Measurements from ENCODE around the gene TRPT1.
"Not testable (repeated sequence)": the region's sequence is repeated elsewhere in the genome, so short reads cannot be mapped to it uniquely, and the experiment has no call there.

TRPT1 gene

GRCh38 chr11:64258356-64258755 lies 32.4 kb upstream of the TRPT1 start:
- no peak for DNase-seq (ENCODE audit: low spot score)

DNA sequence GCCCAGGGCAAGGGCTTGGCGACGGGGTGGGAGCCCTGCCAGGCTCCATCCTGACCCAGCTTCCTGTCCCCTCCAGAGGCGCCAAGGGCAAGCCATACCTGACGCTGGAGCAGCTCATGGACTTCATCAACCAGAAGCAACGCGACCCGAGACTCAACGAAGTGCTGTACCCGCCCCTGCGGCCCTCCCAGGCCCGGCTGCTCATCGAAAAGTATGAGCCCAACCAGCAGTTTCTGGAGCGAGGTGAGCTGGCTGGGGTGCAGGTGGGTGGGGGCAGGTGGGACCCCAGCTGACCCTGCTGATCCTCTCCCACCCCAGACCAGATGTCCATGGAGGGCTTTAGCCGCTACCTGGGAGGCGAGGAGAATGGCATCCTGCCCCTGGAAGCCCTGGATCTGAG lies 30.3 kb upstream of the TRPT1 start:
- no peak for DNase-seq (ENCODE audit: low spot score)

DNA sequence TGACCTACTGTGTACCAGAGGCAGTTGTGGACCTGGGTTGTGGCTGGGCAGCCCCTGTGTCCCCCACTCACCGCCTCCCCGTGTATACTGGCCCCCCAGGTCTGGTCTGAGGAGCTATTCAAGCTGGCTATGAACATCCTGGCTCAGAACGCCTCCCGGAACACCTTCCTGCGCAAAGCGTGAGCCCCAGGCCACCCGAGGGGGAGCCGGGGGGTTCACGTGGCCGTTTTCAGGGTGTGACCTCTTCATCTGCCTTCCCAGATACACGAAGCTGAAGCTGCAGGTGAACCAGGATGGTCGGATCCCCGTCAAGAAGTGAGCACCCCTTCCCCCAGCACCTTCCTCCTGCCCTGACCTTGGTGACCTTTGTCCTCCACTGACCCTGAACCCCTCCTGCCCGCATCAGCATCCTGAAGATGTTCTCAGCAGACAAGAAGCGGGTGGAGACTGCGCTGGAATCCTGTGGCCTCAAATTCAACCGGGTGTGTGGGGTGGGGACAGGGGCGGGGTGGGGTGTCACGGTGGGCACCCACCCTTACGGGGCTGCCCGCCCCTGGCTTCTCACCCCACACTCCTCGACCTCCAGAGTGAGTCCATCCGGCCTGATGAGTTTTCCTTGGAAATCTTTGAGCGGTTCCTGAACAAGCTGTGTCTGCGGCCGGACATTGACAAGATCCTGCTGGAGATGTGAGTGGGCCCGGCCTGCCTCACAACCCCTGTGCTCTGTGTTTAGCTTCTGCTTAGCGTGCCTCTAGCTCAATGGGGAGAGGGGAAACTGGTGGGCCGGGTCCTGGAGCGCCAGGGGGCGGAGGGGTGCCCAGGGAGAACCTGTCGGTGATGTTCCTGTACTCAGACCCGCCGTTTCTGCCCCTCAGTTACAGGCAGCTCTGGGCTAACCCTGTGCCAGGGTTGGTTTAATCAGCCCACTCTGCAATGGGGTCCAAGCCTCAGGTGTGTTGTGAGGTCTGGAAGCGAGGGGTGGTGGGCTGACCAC lies 29.4 kb upstream of the TRPT1 start:
- DNase-seq (ENCODE audit: low spot score), result no peak

DNA sequence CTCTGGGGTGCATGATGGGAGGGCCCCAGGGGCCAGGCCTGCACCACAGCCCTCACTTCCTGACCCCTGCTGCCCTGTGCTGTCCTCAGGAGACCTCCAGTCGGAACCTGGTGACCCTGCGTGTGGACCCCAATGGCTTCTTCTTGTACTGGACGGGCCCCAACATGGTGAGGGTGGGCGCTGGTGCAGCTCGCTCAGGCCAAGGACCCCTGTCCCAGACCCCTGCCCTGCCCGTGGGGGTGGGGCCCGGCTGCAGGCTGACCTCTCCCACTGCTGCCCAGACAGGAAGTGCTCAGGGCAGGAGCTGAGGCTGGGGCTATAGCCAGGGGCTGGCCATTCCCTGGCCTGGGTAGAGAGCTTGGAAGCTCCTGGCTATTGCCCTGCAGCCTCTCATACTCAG lies 28.3 kb upstream of the TRPT1 start:
- no peak for DNase-seq (ENCODE audit: low spot score)

DNA sequence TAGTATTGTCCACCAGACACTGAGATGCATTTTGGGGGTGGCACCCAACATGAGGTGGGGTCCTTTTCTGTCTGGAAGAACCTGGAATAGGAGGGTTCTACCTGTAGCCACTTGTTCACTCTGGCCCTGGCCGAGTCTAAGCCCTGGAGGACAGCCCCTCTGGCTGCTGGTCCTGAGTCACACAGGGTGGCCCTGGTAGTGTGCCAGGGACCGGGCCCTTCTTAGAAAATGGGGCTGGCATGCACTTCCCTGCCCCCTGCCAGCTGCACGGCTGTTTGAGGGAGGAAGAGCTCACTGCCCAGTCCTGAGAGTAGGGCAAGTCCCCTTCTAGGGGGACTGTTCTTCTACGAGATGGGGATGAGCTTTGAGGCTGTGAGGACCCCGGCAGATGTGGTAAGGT lies 27.5 kb upstream of the TRPT1 start:
- DNase-seq (ENCODE audit: low spot score), result no peak

- DNase-seq (ENCODE audit: low spot score), result no peak
Measured at GRCh38 chr11:64253043-64253442, 27.1 kb upstream of the TRPT1 start.

DNA sequence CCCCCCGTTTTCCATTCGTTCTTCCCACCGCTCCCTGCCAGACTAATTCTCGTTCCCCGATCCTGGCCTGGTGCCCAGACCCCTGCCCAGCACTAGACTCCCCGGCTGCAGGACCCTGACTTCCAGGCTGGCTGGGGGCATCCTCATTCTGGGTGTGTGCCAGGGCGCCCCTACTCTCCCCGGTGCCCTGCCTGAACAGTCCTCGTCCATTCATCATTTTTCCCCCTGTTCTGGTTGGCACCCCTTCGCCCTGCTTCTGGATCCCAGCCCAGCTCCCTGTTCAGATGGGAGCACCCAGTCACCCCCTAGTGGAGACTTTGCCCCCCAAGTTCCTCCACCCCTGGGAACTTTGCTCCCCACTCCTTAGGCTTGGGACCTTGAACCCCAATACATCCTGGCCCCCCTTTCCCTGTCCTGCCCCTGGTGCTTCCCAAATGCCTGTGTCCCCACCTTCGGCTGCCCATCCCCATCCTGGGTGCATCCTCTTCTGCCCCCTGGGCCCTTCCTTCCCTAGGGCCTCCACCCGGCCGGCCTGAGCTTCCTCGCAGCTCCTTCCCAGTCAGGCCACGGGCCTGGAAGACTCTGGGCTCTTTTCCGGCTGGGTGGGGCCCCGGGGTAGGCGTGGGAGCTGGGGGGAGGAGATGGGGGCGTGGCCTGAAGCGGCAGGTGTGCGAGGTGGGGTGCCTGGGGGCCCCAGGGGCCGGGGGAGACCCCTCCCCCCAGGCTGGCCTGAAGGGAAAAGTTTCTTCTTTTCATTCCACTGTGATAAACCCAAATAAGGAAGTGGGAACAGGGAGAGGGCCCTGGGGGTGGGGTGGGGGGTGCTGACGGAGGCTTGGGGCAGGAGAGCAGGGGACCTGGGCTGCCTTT lies 26.3 kb upstream of the TRPT1 start:
- DNase-seq (ENCODE audit: low spot score), result peak; percentile 71

DNA sequence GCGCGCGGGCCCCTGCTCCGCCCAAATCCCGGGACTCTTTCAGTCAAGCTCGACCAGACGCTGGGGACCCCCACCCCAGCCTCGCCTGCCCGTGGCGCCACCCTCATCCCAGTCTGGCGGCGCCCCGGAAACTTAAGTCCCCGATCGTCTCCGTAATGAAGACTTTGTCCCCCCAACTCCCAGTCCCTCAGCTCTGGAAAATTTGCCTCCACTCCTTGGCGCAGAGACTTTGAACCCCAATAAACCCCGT lies 25.7 kb upstream of the TRPT1 start:
- DNase-seq (ENCODE audit: low spot score), result no peak

GRCh38 chr11:64251016-64251752 lies 25.2 kb upstream of the TRPT1 start, which contains the start of gene PLCB3:
Gene PLCB3, plus strand, starts transcription at chr11:64251530. Its CDS starts 120 bp downstream, at chr11:64251650.
- peak; percentile 89 for DNase-seq (ENCODE audit: low spot score)

GRCh38 chr11:64250415-64251015 lies 24.5 kb upstream of the TRPT1 start:
- DNase-seq (ENCODE audit: low spot score), result no peak

DNA sequence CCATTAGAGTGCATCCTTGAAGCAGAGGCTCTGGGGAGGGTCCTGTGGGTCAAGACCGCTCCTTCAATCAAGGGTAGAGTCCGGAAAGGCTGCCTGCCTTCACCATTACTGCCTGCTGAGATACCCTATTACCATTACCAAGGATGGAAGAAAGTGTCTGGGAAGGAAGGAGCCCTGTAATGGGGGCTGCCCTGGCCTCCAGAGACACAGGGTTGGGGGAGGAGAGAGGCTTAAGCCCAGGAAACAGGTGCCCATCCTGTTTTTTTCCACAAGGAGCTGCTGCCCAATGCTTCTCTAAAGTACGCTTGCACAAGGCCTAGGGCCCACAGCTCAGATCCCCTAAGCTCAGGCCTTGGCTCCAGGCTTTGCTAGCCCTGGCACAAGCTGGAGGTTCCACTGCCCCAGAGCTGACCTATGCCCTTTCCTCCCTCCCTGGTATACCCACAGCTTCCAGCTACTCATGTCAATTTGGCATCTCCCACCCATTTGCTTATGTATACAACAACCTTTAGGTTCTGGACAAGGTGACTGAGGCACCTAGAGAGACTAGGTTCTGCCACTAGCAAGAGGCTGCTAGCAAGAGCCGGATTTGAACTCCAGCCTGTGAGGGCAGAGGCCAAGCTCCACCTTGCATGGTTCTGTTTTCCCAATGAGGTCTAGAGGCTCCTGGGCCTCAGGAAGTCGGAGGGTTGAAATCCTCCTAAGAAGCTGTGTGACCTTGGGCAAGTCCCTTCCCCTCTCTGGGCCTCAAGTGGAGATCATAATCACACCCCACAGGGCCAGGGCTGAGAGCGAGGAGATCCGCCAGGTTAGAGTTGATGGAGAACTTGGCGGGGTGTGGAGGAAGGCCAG lies 23.8 kb upstream of the TRPT1 start:
- DNase-seq (ENCODE audit: low spot score), result no peak

GRCh38 chr11:64249038-64249437 lies 23.1 kb upstream of the TRPT1 start:
- no peak for DNase-seq (ENCODE audit: low spot score)

DNA sequence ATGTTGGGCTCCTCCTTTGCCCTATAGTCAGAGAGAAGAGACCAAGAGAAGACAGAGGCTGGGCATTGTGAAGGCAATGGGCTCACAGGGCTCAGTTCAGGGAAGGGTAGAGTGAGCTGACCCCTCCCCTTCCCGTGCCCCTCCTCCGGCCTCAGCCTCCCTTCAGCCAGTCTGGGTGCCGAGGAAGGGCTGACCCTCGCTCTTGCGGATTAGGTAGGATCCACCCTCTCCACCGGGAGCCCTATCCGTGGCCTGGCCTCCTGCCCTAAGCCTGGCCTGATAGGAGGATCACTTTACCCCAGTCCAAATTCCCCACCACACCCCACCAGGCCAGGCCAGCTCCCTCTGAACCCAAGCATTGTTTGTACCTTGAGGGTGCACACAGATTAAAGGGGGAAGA lies 22.6 kb upstream of the TRPT1 start:
- DNase-seq (ENCODE audit: low spot score), result no peak

GRCh38 chr11:64247729-64248531 lies 21.9 kb upstream of the TRPT1 start:
- no peak for DNase-seq (ENCODE audit: low spot score)

- peak; percentile 83 for DNase-seq (ENCODE audit: low spot score)
Measured at GRCh38 chr11:64246871-64247728, 21.1 kb upstream of the TRPT1 start, which contains the start of gene PPP1R14B. Gene PPP1R14B, minus strand, starts transcription at chr11:64246943. Its CDS starts 270 bp downstream, at chr11:64246673.

GRCh38 chr11:64246621-64246870 lies 20.6 kb upstream of the TRPT1 start:
- not testable (repeated sequence) for DNase-seq (ENCODE audit: low spot score)

- no peak for DNase-seq (ENCODE audit: low spot score)
Measured at GRCh38 chr11:64245797-64246620, 20.0 kb upstream of the TRPT1 start.

- DNase-seq (ENCODE audit: low spot score), result no peak
Measured at GRCh38 chr11:64245401-64245796, 19.4 kb upstream of the TRPT1 start.

All from iPS-NIHi11 (cell line).